ENCODE results near the gene PTPRD. TPM values are rescaled to one million over a fixed set of nuclear protein-coding genes. Genes with fewer than 3 reads are reported as not detected.

PTPRD gene
- total RNA-seq, 1 experiment from 2014 or later: 32.5 TPM

- H3K4ac ChIP-seq (ENCODE audit: low read depth, low read length): no peak overlapping the region
- no peak overlapping the region for H2BK12ac ChIP-seq (ENCODE audit: insufficient read length, low read depth, low read length)
- H3K14ac ChIP-seq (ENCODE audit: insufficient read depth, low read length): no peak overlapping the region
- no peaks in the 10 kb centered on the region for H3K23me2 ChIP-seq (ENCODE audit: insufficient read length, low read depth, low read length, poor library complexity, severe bottlenecking)
- no peak overlapping the region for H4K5ac ChIP-seq (ENCODE audit: insufficient read length, low read depth, low read length)
- no peak overlapping the region for H3K18ac ChIP-seq (ENCODE audit: insufficient read length, low read depth, low read length)
- no peak overlapping the region for H3K4me3 Mint-ChIP-seq
- H4K91ac ChIP-seq (ENCODE audit: insufficient read length, low read depth, low read length): no peak overlapping the region
- WGBS (ENCODE audit: extremely low coverage, insufficient read length, low lambda C conversion rate): no CpG with 5 or more reads among the region's 1 CpG
- H3K9me3 ChIP-seq (ENCODE audit: control insufficient read depth, low read depth, low read length): no peaks in the 10 kb centered on the region
- no peak overlapping the region for H2AFZ ChIP-seq (ENCODE audit: low read length)
- H3K56ac ChIP-seq (ENCODE audit: insufficient read length, low read depth, low read length): no peak overlapping the region
- no peaks in the 10 kb centered on the region for H3K36me3 Mint-ChIP-seq (ENCODE audit: insufficient read depth in 1 of 3, low read depth in 3 of 3)
- no peaks in the 10 kb centered on the region for H3K79me2 ChIP-seq (ENCODE audit: insufficient read depth, low read length)
- H4K8ac ChIP-seq (replicated peaks; ENCODE audit: insufficient read length, low read depth, low read length): no peak overlapping the region
- H4K20me1 ChIP-seq (ENCODE audit: control insufficient read depth, insufficient read depth, insufficient read length): no peaks in the 10 kb centered on the region
- H3K27ac Mint-ChIP-seq: no peak overlapping the region
- no peak for DNase-seq
- H3K27me3 Mint-ChIP-seq (ENCODE audit: low read depth): no peaks in the 10 kb centered on the region
- H2AK5ac ChIP-seq (ENCODE audit: insufficient read length, low read length): no peak overlapping the region
- no peak overlapping the region for H3K4me2 ChIP-seq (ENCODE audit: insufficient read depth, insufficient read length, low read length)
- H2BK5ac ChIP-seq (ENCODE audit: insufficient read length, low read length): no peak overlapping the region
- H2BK120ac ChIP-seq (ENCODE audit: low read depth, low read length, poor library complexity, severe bottlenecking): no peak overlapping the region
- no peak overlapping the region for H3K27ac ChIP-seq (ENCODE audit: insufficient read length, low read depth, low read length)
- H3K4me1 ChIP-seq (ENCODE audit: insufficient read depth, low read length): no peaks in the 10 kb centered on the region; the same call in 1 of the 2 replicates
- no peak for TF ChIP-seq CTCF (conservative IDR thresholded peaks at IDR 0.05)
- H3T11ph ChIP-seq (ENCODE audit: low read length): no peak overlapping the region
- H3K9me3 Mint-ChIP-seq: no peaks in the 10 kb centered on the region; a peak in 1 of 5 replicates
- H3K27me3 ChIP-seq (ENCODE audit: insufficient read depth, low read length): no peaks in the 10 kb centered on the region
- no peak overlapping the region for H2BK15ac ChIP-seq (ENCODE audit: low read depth, low read length)
- H3K23ac ChIP-seq (ENCODE audit: insufficient read length, low read depth, low read length): no peak overlapping the region
- H3K79me1 ChIP-seq (ENCODE audit: insufficient read depth, low read depth, low read length, poor library complexity, severe bottlenecking): no peaks in the 10 kb centered on the region
- no peak overlapping the region for H2BK20ac ChIP-seq (ENCODE audit: low read depth, low read length, poor library complexity, severe bottlenecking)
- H3K9ac ChIP-seq (ENCODE audit: extremely low read depth, insufficient read length, low read length): no peak overlapping the region
- H3K4me1 Mint-ChIP-seq: peaks cover 9% of the 10 kb centered on the region in 2 experiments
Measured at GRCh38 chr9:8943392-8943791, 1669.4 kb downstream of the PTPRD start.

Data from H9 (cell line).